Right renal cortex interstitium (tissue), 3 donors: Measurements from ENCODE around the gene CALCOCO1. TPM values are rescaled to one million over a fixed set of nuclear protein-coding genes. Genes with fewer than 3 reads are reported as not detected.
"Not testable (repeated sequence)": the region's sequence is repeated elsewhere in the genome, so short reads cannot be mapped to it uniquely, and the experiment has no call there.

Source experiments
- DNase-seq, 3 donors: peaks; one replicate each; pipeline ENCODE4 v3.0.0-alpha.2; 2013; ENCODE audit warnings: low read depth in 3 of 3, low spot score in 2 of 3
- polyA plus RNA-seq, 3 donors: library from polyadenylated mRNA; unstranded; fragments of 120-200 nt; gene quantifications; one replicate each; pipeline ENCODE4 v1.2.1, GENCODE V29; 2013; ENCODE audit not compliant: insufficient read length in 3 of 3

Gene CALCOCO1
- polyA plus RNA-seq, 3 donors: 124 to 126 (median 125) TPM

- DNase-seq: no peak
Measured at GRCh38 chr12:53700567-53700966, 26.7 kb downstream of the CALCOCO1 start.

- DNase-seq: no peak
Measured at GRCh38 chr12:53699678-53700025, 27.6 kb downstream of the CALCOCO1 start.

GRCh38 chr12:53698948-53699677 is 28.1 kb downstream of the CALCOCO1 start:
- DNase-seq: no peak

- DNase-seq: peak in 1 of 3 donors; percentile 44
Measured at GRCh38 chr12:53696655-53697331, 30.5 kb downstream of the CALCOCO1 start.

GRCh38 chr12:53696285-53696654 is 31.0 kb downstream of the CALCOCO1 start:
- DNase-seq: peak in 2 of 3 donors; percentile 81 to 86

GRCh38 chr12:53695152-53696145 is 31.8 kb downstream of the CALCOCO1 start:
- no peak for DNase-seq

GRCh38 chr12:53694756-53695151 is 32.5 kb downstream of the CALCOCO1 start:
- DNase-seq: no peak

GRCh38 chr12:53688134-53688533 is 39.1 kb downstream of the CALCOCO1 start:
- DNase-seq: no peak

- no peak for DNase-seq
Measured at GRCh38 chr12:53686436-53686835, 40.8 kb downstream of the CALCOCO1 start.

- DNase-seq: no peak
Measured at GRCh38 chr12:53684654-53685220, 42.5 kb downstream of the CALCOCO1 start.

- DNase-seq: no peak
Measured at GRCh38 chr12:53683983-53684382, 43.3 kb downstream of the CALCOCO1 start.

GRCh38 chr12:53683494-53683893 is 43.8 kb downstream of the CALCOCO1 start:
- DNase-seq: no peak

GRCh38 chr12:53680061-53680460 is 47.2 kb downstream of the CALCOCO1 start:
- DNase-seq: not testable (repeated sequence)

- DNase-seq: no peak
Measured at GRCh38 chr12:53677800-53678148, 49.5 kb downstream of the CALCOCO1 start.

GRCh38 chr12:53677016-53677799 is 50.0 kb downstream of the CALCOCO1 start:
- DNase-seq: peak in 1 of 3 donors; percentile 68

- DNase-seq: peak in 1 of 3 donors; percentile 61
Measured at GRCh38 chr12:53676656-53677015, 50.6 kb downstream of the CALCOCO1 start.

GRCh38 chr12:53675701-53676607 is 51.3 kb downstream of the CALCOCO1 start, which contains the start of gene ATP5MC2:
ATP5MC2 (minus strand) TSS chr12:53676083; CDS start chr12:53672614, 3,469 bp downstream.
- DNase-seq: peak; percentile 94 to 96 (median 96)

GRCh38 chr12:53674977-53675700 is 52.1 kb downstream of the CALCOCO1 start:
- DNase-seq: no peak
